Measurements from ENCODE around the gene WDR49. TPM values are rescaled to one million over a fixed set of nuclear protein-coding genes. Genes with fewer than 3 reads are reported as not detected.

WDR49 gene
- total RNA-seq, 3 donors from 2014 or later = 0.80 to 1.9 (median 0.98) TPM

GRCh38 chr3:167466966-167467365 lies 186.8 kb downstream of the WDR49 start:
- Histone ChIP-seq H3K4me3 (no peak overlapping the region), H3K27me3 (no peaks in the 10 kb centered on the region), H3K36me3 (no peaks in the 10 kb centered on the region), H3K27ac (no peak overlapping the region), H3K9me3 (no peaks in the 10 kb centered on the region), H3K4me1 (no peaks in the 10 kb centered on the region)
- intact Hi-C loops (cut with DNase I; ENCODE audit: low total_unique reads) = no loop called here
- no peak for DNase-seq (ENCODE audit: low spot score in 2 of 2)
- no peak for TF ChIP-seq CTCF (IDR thresholded peaks at IDR 0.05)
- TF ChIP-seq POLR2AphosphoS5 (IDR thresholded peaks at IDR 0.05) = no peak
- TF ChIP-seq POLR2A (IDR thresholded peaks at IDR 0.05) = no peak

- Histone ChIP-seq H3K27ac (no peak overlapping the region), H3K9me3 (no peaks in the 10 kb centered on the region), H3K4me1 (no peaks in the 10 kb centered on the region), H3K36me3 (no peaks in the 10 kb centered on the region), H3K4me3 (no peak overlapping the region), H3K27me3 (no peaks in the 10 kb centered on the region)
- TF ChIP-seq POLR2AphosphoS5 (IDR thresholded peaks at IDR 0.05) (no peak), CTCF (IDR thresholded peaks at IDR 0.05) (no peak), POLR2A (IDR thresholded peaks at IDR 0.05) (no peak)
- no peak for DNase-seq (ENCODE audit: low spot score in 2 of 2)
- intact Hi-C loops (cut with DNase I; ENCODE audit: low total_unique reads) = no loop called here
These were observed 197.5 kb downstream of the WDR49 start for GRCh38 chr3:167456157-167456799.

- H3K27ac ChIP-seq = no peak overlapping the region
- no peaks in the 10 kb centered on the region for H3K27me3 ChIP-seq
- H3K4me1 ChIP-seq = no peaks in the 10 kb centered on the region
- H3K9me3 ChIP-seq = no peaks in the 10 kb centered on the region
- H3K36me3 ChIP-seq = no peaks in the 10 kb centered on the region
- TF ChIP-seq POLR2AphosphoS5 (IDR thresholded peaks at IDR 0.05) = no peak
- TF ChIP-seq POLR2A (IDR thresholded peaks at IDR 0.05) = no peak
- no peak for TF ChIP-seq CTCF (IDR thresholded peaks at IDR 0.05)
- no peak for DNase-seq (ENCODE audit: low spot score in 2 of 2)
- intact Hi-C loops (cut with DNase I; ENCODE audit: low total_unique reads) = no loop called here
- no peak overlapping the region for H3K4me3 ChIP-seq
These were observed 199.9 kb downstream of the WDR49 start for GRCh38 chr3:167453815-167454214.

GRCh38 chr3:167451282-167451681 lies 202.5 kb downstream of the WDR49 start:
- Histone ChIP-seq H3K9me3 (no peaks in the 10 kb centered on the region), H3K27me3 (no peaks in the 10 kb centered on the region), H3K27ac (no peak overlapping the region), H3K36me3 (no peaks in the 10 kb centered on the region), H3K4me1 (no peaks in the 10 kb centered on the region), H3K4me3 (no peak overlapping the region)
- TF ChIP-seq POLR2AphosphoS5 (IDR thresholded peaks at IDR 0.05) = no peak
- TF ChIP-seq POLR2A (IDR thresholded peaks at IDR 0.05) = no peak
- no peak for TF ChIP-seq CTCF (IDR thresholded peaks at IDR 0.05)
- no peak for DNase-seq (ENCODE audit: low spot score in 2 of 2)
- intact Hi-C loops (cut with DNase I; ENCODE audit: low total_unique reads) = no loop called here

- Histone ChIP-seq H3K4me3 (no peak overlapping the region), H3K4me1 (no peaks in the 10 kb centered on the region), H3K36me3 (no peaks in the 10 kb centered on the region), H3K27me3 (no peaks in the 10 kb centered on the region), H3K9me3 (no peaks in the 10 kb centered on the region), H3K27ac (no peak overlapping the region)
- TF ChIP-seq CTCF (IDR thresholded peaks at IDR 0.05) = no peak
- TF ChIP-seq POLR2A (IDR thresholded peaks at IDR 0.05) = no peak
- no peak for TF ChIP-seq POLR2AphosphoS5 (IDR thresholded peaks at IDR 0.05)
- DNase-seq (ENCODE audit: low spot score in 2 of 2) = no peak
- intact Hi-C loops (cut with DNase I; ENCODE audit: low total_unique reads) = no loop called here
These were observed 203.1 kb downstream of the WDR49 start for GRCh38 chr3:167450675-167451074.
